H1 (cell line): ENCODE measurements around the gene MAPK11. TPM values are rescaled to one million over a fixed set of nuclear protein-coding genes. Genes with fewer than 3 reads are reported as not detected.

Experiments
- CTCF ChIA-PET: fragments of 300-600 bp; sonication (Branson Sonifier 250); formaldehyde crosslinking; loops from one replicate; lab custom pipeline; 2021; ENCODE audit not compliant: partially characterized antibody; lab: Charles Lee
- POLR2A ChIA-PET: fragments of 300-600 bp; sonication (Branson Sonifier 250); formaldehyde crosslinking; loops from one replicate; lab custom pipeline; 2021; ENCODE audit warnings: inconsistent platforms; ENCODE audit not compliant: partially characterized antibody; lab: Charles Lee
- DNase-seq, 2 experiments: peaks; one replicate each; pipeline versions ENCODE4 v3.0.0 to v3.0.0-alpha.2; 2010 to 2022; ENCODE audit warnings: low spot score in 2 of 2, low read depth in 1 of 2, mixed read lengths in 1 of 2
- FAIRE-seq: peaks from 2 replicates; lab custom pipeline; 2011; peaks lifted over from hg19 to GRCh38; lab: Jason Lieb, UNC
- H2AFZ ChIP-seq: 2 replicates; pipeline ENCODE4 v1.8.1; 2012; ENCODE audit warnings: low read length, inconsistent platforms
- H2AK5ac ChIP-seq: 2 replicates; pipeline ENCODE4 v1.6.1; 2013; ENCODE audit warnings: low read depth, low read length
- H2BK120ac ChIP-seq: replicated peaks from 2 replicates; pipeline ENCODE3; 2013; ENCODE audit warnings: low read depth, low read length, inconsistent platforms
- H2BK12ac ChIP-seq: 2 replicates; pipeline ENCODE4 v1.6.1; 2013; ENCODE audit warnings: low read depth, low read length
- H2BK15ac ChIP-seq: 2 replicates; pipeline ENCODE4 v1.6.1; 2013; ENCODE audit warnings: low read length
- H2BK20ac ChIP-seq: 2 replicates; pipeline ENCODE4 v1.6.1; 2013; ENCODE audit warnings: low read length
- H2BK5ac ChIP-seq: 2 replicates; pipeline ENCODE4 v1.6.1; 2013; ENCODE audit warnings: low read depth, low read length
- H3K14ac ChIP-seq: 2 replicates; pipeline ENCODE4 v1.6.1; 2013; ENCODE audit warnings: inconsistent platforms; ENCODE audit not compliant: insufficient read length
- H3K18ac ChIP-seq: 2 replicates; pipeline ENCODE4 v1.6.1; 2013; ENCODE audit warnings: low read length; ENCODE audit errors: extremely low read depth
- H3K23ac ChIP-seq: 2 replicates; pipeline ENCODE4 v1.6.1; 2013; ENCODE audit warnings: inconsistent platforms; ENCODE audit not compliant: insufficient read length
- H3K23me2 ChIP-seq: 2 replicates; pipeline ENCODE4 v1.6.1; 2013; ENCODE audit warnings: low read depth, low read length
- H3K27ac ChIP-seq: 2 replicates; pipeline ENCODE4 v1.6.1; 2011; ENCODE audit warnings: low read depth, low read length, inconsistent platforms
- H3K27me3 ChIP-seq, 4 experiments: replicated peaks in 1 of 4; 1 replicate in 1 of 4; 2 replicates in 3 of 4; pipeline versions ENCODE4 v1.6.1 to v1.8.1; 2011 to 2013; ENCODE audit warnings: low read length in 3 of 4, mild to moderate bottlenecking in 3 of 4, inconsistent platforms in 2 of 4, mixed read lengths in 2 of 4, moderate library complexity in 1 of 4; ENCODE audit not compliant: control insufficient read depth in 3 of 4, insufficient read depth in 3 of 4; ENCODE audit errors: extremely low read depth in 1 of 4
- H3K36me3 ChIP-seq, 4 experiments: 2 replicates each; pipeline versions ENCODE4 v1.6.1 to v1.8.1; 2011 to 2013; ENCODE audit warnings: mild to moderate bottlenecking in 4 of 4, low read length in 3 of 4, moderate library complexity in 2 of 4, control low read depth in 1 of 4, inconsistent platforms in 1 of 4; ENCODE audit not compliant: insufficient read depth in 4 of 4, control insufficient read depth in 2 of 4
- H3K4ac ChIP-seq: replicated peaks from 2 replicates; pipeline ENCODE3; 2013; ENCODE audit warnings: low read length, low read depth, mixed read lengths, inconsistent platforms; ENCODE audit not compliant: insufficient read length
- H3K4me1 ChIP-seq, 4 experiments: replicated peaks in 1 of 4; 1 replicate in 1 of 4; 2 replicates in 3 of 4; pipeline versions ENCODE4 v1.6.1 to v1.8.1; 2011 to 2013; ENCODE audit warnings: low read length in 3 of 4, inconsistent platforms in 2 of 4, mixed read lengths in 1 of 4; ENCODE audit not compliant: insufficient read depth in 4 of 4, control insufficient read depth in 3 of 4
- H3K4me2 ChIP-seq, 2 experiments: 2 replicates each; pipeline versions ENCODE4 v1.6.1 to v1.8.1; 2011 to 2013; ENCODE audit warnings: low read depth in 2 of 2, low read length in 2 of 2, control low read depth in 1 of 2, inconsistent platforms in 1 of 2, mild to moderate bottlenecking in 1 of 2; ENCODE audit not compliant: insufficient read depth in 1 of 2
- H3K4me3 ChIP-seq, 4 experiments: fragments of 200-600, 300-600 bp in 1 of 4; sonication (generic), shearing (Covaris generic), sonication (Bioruptor Twin) in 1 of 4; 2 replicates each; pipeline versions ENCODE4 v1.5.1 to v1.8.1; 2011 to 2016; ENCODE audit warnings: low read length in 4 of 4, low read depth in 3 of 4, control low read depth in 2 of 4, inconsistent platforms in 2 of 4, mild to moderate bottlenecking in 2 of 4, mixed read lengths in 1 of 4, moderate library complexity in 1 of 4; ENCODE audit not compliant: insufficient read depth in 2 of 4; ENCODE audit errors: extremely low read depth in 1 of 4
- H3K56ac ChIP-seq: replicated peaks from 2 replicates; pipeline ENCODE3; 2013; ENCODE audit warnings: low read depth, mild to moderate bottlenecking, mixed read lengths, low read length, inconsistent platforms; ENCODE audit not compliant: insufficient read length
- H3K79me1 ChIP-seq: 2 replicates; pipeline ENCODE4 v1.6.1; 2013; ENCODE audit warnings: low read depth, low read length, control low read depth
- H3K79me2 ChIP-seq, 2 experiments: 2 replicates each; pipeline versions ENCODE4 v1.6.1 to v1.8.1; 2012 to 2013; ENCODE audit warnings: low read length in 2 of 2, mild to moderate bottlenecking in 2 of 2, inconsistent platforms in 1 of 2; ENCODE audit not compliant: insufficient read depth in 2 of 2, control insufficient read depth in 1 of 2
- H3K9ac ChIP-seq, 4 experiments: replicated peaks in 1 of 4; 1 replicate in 1 of 4; 2 replicates in 3 of 4; pipeline versions ENCODE4 v1.6.1 to v1.8.1; 2011 to 2013; ENCODE audit warnings: low read depth in 3 of 4, low read length in 3 of 4, control low read depth in 2 of 4, mild to moderate bottlenecking in 2 of 4, moderate library complexity in 2 of 4, inconsistent platforms in 1 of 4; ENCODE audit errors: extremely low read depth in 1 of 4
- H3K9me3 ChIP-seq, 2 experiments: 2 replicates each; pipeline versions ENCODE4 v1.6.1 to v1.8.1; 2012 to 2013; ENCODE audit warnings: mild to moderate bottlenecking in 2 of 2, moderate library complexity in 2 of 2, control low read depth in 1 of 2, inconsistent platforms in 1 of 2, low read depth in 1 of 2, low read length in 1 of 2, mixed read lengths in 1 of 2; ENCODE audit not compliant: insufficient read depth in 2 of 2
- H4K20me1 ChIP-seq, 2 experiments: replicated peaks in 1 of 2; 2 replicates each; pipeline versions ENCODE3 to v1.8.1; 2011 to 2013; ENCODE audit warnings: inconsistent platforms in 2 of 2, low read length in 2 of 2, mild to moderate bottlenecking in 1 of 2; ENCODE audit not compliant: insufficient read depth in 2 of 2, control insufficient read depth in 1 of 2
- H4K5ac ChIP-seq: 2 replicates; pipeline ENCODE4 v1.6.1; 2013; ENCODE audit warnings: low read length, low read depth, mixed read lengths, inconsistent platforms; ENCODE audit not compliant: insufficient read length
- H4K8ac ChIP-seq: 2 replicates; pipeline ENCODE4 v1.8.0; 2013; ENCODE audit warnings: mild to moderate bottlenecking, moderate library complexity, low read length, inconsistent platforms; ENCODE audit not compliant: insufficient read depth; ENCODE audit errors: extremely low read depth
- H4K91ac ChIP-seq: replicated peaks from 2 replicates; pipeline ENCODE3; 2013; ENCODE audit warnings: low read length, mixed read lengths, inconsistent platforms; ENCODE audit not compliant: insufficient read length
- CHD1 ChIP-seq: IDR thresholded peaks from 2 replicates; pipeline ENCODE4 v1.6.1; 2012; ENCODE audit warnings: low read depth, low read length, improper control_type of control experiment
- CTCF ChIP-seq, 3 experiments: IDR thresholded peaks; 1 replicate in 2 of 3; 2 replicates in 1 of 3; pipeline versions ENCODE4 v1.5.1 to v1.6.1; 2011; ENCODE audit warnings: low read length in 3 of 3, mild to moderate bottlenecking in 3 of 3, inconsistent platforms in 2 of 3, low read depth in 1 of 3, moderate library complexity in 1 of 3; ENCODE audit not compliant: insufficient read depth in 1 of 3; ENCODE audit errors: control extremely low read depth in 1 of 3
- EZH2 ChIP-seq: fragments of 200-600 bp; sonication (generic); IDR thresholded peaks from 2 replicates; pipeline ENCODE4 v1.7.1; 2012; ENCODE audit warnings: low read depth, mild to moderate bottlenecking, moderate library complexity, low read length, inconsistent platforms; ENCODE audit not compliant: severe bottlenecking
- JUN ChIP-seq: IDR thresholded peaks from 2 replicates; pipeline ENCODE4 v1.6.1; 2011; ENCODE audit warnings: low read depth, mild to moderate bottlenecking, improper control_type of control experiment, low read length
- MAFK ChIP-seq: IDR thresholded peaks from 2 replicates; pipeline ENCODE4 v1.6.1; 2012; ENCODE audit warnings: low read depth, mild to moderate bottlenecking, improper control_type of control experiment, low read length
- NRF1 ChIP-seq: IDR thresholded peaks from 2 replicates; pipeline ENCODE4 v1.6.1; 2011; ENCODE audit warnings: mild to moderate bottlenecking, low read depth, low read length, improper control_type of control experiment
- POU5F1 ChIP-seq: IDR thresholded peaks from 2 replicates; pipeline ENCODE4 v1.6.1; 2011; ENCODE audit warnings: low read depth, mild to moderate bottlenecking, low read length, moderate library complexity
- RFX5 ChIP-seq: IDR thresholded peaks from 2 replicates; pipeline ENCODE4 v1.6.1; 2011; ENCODE audit warnings: low read depth, low read length, improper control_type of control experiment, borderline replicate concordance
- SAP30 ChIP-seq: fragments of 300-600 bp; sonication (generic); IDR thresholded peaks from 2 replicates; pipeline ENCODE4 v1.7.1; 2012; ENCODE audit warnings: low read length, moderate library complexity, mild to moderate bottlenecking, inconsistent platforms; ENCODE audit not compliant: insufficient read depth, insufficient replicate concordance
- SIRT6 ChIP-seq: IDR thresholded peaks from one replicate; pipeline ENCODE4 v1.7.1; 2012; ENCODE audit warnings: low read length, inconsistent platforms
- TCF12 ChIP-seq: IDR thresholded peaks from 2 replicates; pipeline ENCODE4 v1.6.1; 2011; ENCODE audit warnings: low read depth, mild to moderate bottlenecking, low read length
- ZNF274 ChIP-seq: IDR thresholded peaks from 2 replicates; pipeline ENCODE4 v1.7.0; 2012; ENCODE audit warnings: low read length, borderline replicate concordance; ENCODE audit errors: extremely low read depth
- WGBS, 2 experiments: shearing (Covaris generic) in 1 of 2; methylation state at CpG; one replicate each; pipeline versions ENCODE4 v1.1.6 to v1.1.7; 2013 to 2015; ENCODE audit warnings: low lambda C conversion rate in 2 of 2, mixed read lengths in 2 of 2, inconsistent platforms in 1 of 2, low coverage in 1 of 2, missing lambda C conversion rate in 1 of 2; ENCODE audit not compliant: insufficient replicate concordance in 2 of 2, insufficient coverage in 1 of 2, insufficient read length in 1 of 2; ENCODE audit errors: extremely low coverage in 1 of 2, missing lambda C conversion rate in 1 of 2; 5-methylcytosine and 5-hydroxymethylcytosine counted together
- polyA plus RNA-seq, 7 experiments: library from polyadenylated mRNA; depleted of rRNA in 3 of 7; stranded (reverse) in 5 of 7; unstranded in 2 of 7; fragments of >200 nt in 5 of 7; fragments of 200-250 nt in 2 of 7; gene quantifications; 1 replicate in 5 of 7; 2 replicates in 1 of 7; 4 replicates in 1 of 7; pipeline versions ENCODE4 v1.2.1 to v1.2.3, GENCODE V29; 2011 to 2013; ENCODE audit warnings: missing spikeins in 2 of 7, mixed read lengths in 2 of 7
- total RNA-seq: library from RNA; stranded (reverse); fragmentation: NEBNext Ultra II Directional; extraction: Animal tissue kit (Norgen Biotek cat#: 25700); gene quantifications from 2 replicates; pipeline ENCODE4 v1.2.1, GENCODE V29; 2021

MAPK11 gene
- total and polyA plus RNA-seq, 2 of the 8 experiments (the other 6 are each of a cell fraction or from before 2014, with no cell fraction given), result 0.70 to 1.5 TPM

- no peaks in the 10 kb centered on the region; a peak in 1 of 4 replicates for H3K9me3 ChIP-seq
- H2BK12ac ChIP-seq, result no peak overlapping the region
- no peak overlapping the region for H4K8ac ChIP-seq
- H3K4me2 ChIP-seq, result no peak overlapping the region
- no peak overlapping the region for H2BK20ac ChIP-seq
- no peak overlapping the region for H3K14ac ChIP-seq
- H2AK5ac ChIP-seq, result no peak overlapping the region
- CTCF ChIA-PET, result interaction anchor here (1.6 kb wide), 2 partner anchors 10 to 38 kb away, joined by 4 to 6 read pairs; no protein-coding TSS in a partner anchor
- H3K79me1 ChIP-seq, result no peaks in the 10 kb centered on the region
- H3K23me2 ChIP-seq, result peaks cover 1% of the 10 kb centered on the region; the same call in 1 of the 2 replicates
- no peak overlapping the region for H3K9ac ChIP-seq
- POLR2A ChIA-PET, result interaction anchor here (1.5 kb wide), 1 partner anchor 12 kb away, joined by 4 read pairs; no protein-coding TSS in a partner anchor
- H4K5ac ChIP-seq, result no peak overlapping the region
- H3K79me2 ChIP-seq, result no peaks in the 10 kb centered on the region
- H3K56ac ChIP-seq, result no peak overlapping the region
- no peak overlapping the region for H2BK5ac ChIP-seq
- H3K4me3 ChIP-seq, result no peak overlapping the region
- WGBS, 2 experiments, result 93% methylated on average over 8 of the region's 12 CpGs; no CpG with 5 or more reads in 1 of the 2 experiments
- no peak overlapping the region for H3K27ac ChIP-seq
- H2BK15ac ChIP-seq, result no peak overlapping the region; the same call in 1 of the 2 replicates
- no peaks in the 10 kb centered on the region for H3K36me3 ChIP-seq
- H4K20me1 ChIP-seq, result no peaks in the 10 kb centered on the region
- FAIRE-seq, result no peak
- no peak overlapping the region for H3K4ac ChIP-seq
- H2BK120ac ChIP-seq, result no peak overlapping the region
- H2AFZ ChIP-seq, result no peak overlapping the region
- H3K4me1 ChIP-seq, result peaks cover 0 to 16% (median 10%) of the 10 kb centered on the region in 4 experiments; a peak in 5 of 7 replicates
- H3K23ac ChIP-seq, result no peak overlapping the region
- DNase-seq, result no peak
- peak overlapping the region; percentile 40 for H4K91ac ChIP-seq
- no peak overlapping the region for H3K18ac ChIP-seq
- H3K27me3 ChIP-seq, result no peaks in the 10 kb centered on the region; a peak in 1 of 7 replicates
- TF ChIP-seq JUN (no peak), ZNF274 (no peak), MAFK (no peak), CHD1 (no peak), NRF1 (no peak), SAP30 (no peak), POU5F1 (no peak), TCF12 (no peak), SIRT6 (no peak), CTCF (IDR thresholded peaks at IDR 0.05; ENCODE audit: control extremely low read depth in 1 of 3, insufficient read depth in 1 of 3, low read depth in 1 of 3, low read length in 3 of 3) (no peak), RFX5 (no peak), EZH2 (no peak)
Measured at GRCh38 chr22:50312371-50312770, 42.2 kb upstream of the MAPK11 start.
